Measurements from ENCODE around the gene TTBK2. TPM values are rescaled to one million over a fixed set of nuclear protein-coding genes. Genes with fewer than 3 reads are reported as not detected.

The TTBK2 gene
- total and polyA plus RNA-seq, 2 donors (not counting 3 experiments of a cell fraction or from before 2014, with no cell fraction given), result 4.4 to 17.1 TPM

DNA sequence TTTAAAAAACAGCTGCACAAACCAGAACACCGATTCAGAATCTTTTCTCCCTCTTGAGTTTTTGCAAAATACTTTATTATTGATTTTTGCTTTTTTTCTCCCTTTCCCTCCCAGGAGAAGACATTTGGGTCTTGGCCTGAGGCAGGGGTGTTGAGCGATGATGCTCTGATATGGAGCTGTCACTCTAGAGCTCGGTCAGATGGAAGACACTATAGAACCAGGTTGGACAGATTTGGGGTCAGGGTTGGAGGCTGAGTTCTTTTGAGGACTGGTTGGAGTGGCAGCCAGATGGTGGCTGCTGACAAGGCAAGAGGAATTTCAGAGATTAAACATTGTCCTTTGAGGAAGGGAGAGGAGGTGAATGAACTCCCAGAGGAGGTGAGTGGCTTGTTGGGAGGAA lies 200.5 kb downstream of the TTBK2 start:
- no peaks in the 10 kb centered on the region for H4K20me1 ChIP-seq (replicated peaks; ENCODE audit: control insufficient read depth, extremely low read depth, insufficient read depth, low read length)
- no peaks in the 10 kb centered on the region for H3K79me2 ChIP-seq (ENCODE audit: control insufficient read depth, insufficient read depth, low read length)
- DNase-seq (ENCODE audit: low read depth, low spot score) (no peak), FAIRE-seq (no peak)
- CTCF ChIA-PET, result interaction anchor here (1.7 kb wide), 1 partner anchor 207 kb away, joined by 12 read pairs; no protein-coding TSS in a partner anchor
- no peak overlapping the region for H2AFZ ChIP-seq (ENCODE audit: low read depth, low read length)
- intact Hi-C loops (cut with micrococcal nuclease) (no loop called here), dilution Hi-C loops (cut with MboI; ENCODE audit: extremely low pct_ligation_motif_present, low sequenced_read_pairs) (no loop called here)
- H3K4me1 ChIP-seq (ENCODE audit: control insufficient read depth, extremely low read depth, insufficient read depth, low read length), result no peaks in the 10 kb centered on the region
- H3K9me1 ChIP-seq (replicated peaks; ENCODE audit: control insufficient read depth, extremely low read depth, insufficient read depth, low read length), result no peaks in the 10 kb centered on the region
- H3K9me3 ChIP-seq (replicated peaks; ENCODE audit: control insufficient read depth, insufficient read depth, low read length), result no peaks in the 10 kb centered on the region
- no TSS peak for BruUV-seq (replicated peaks)
- no peaks in the 10 kb centered on the region for H3K27me3 ChIP-seq (ENCODE audit: control insufficient read depth in 2 of 2, insufficient read depth in 2 of 2, low read length in 2 of 2)
- POLR2A ChIA-PET, result no interaction called here
- H3K36me3 ChIP-seq (ENCODE audit: control insufficient read depth in 2 of 2, extremely low read depth in 1 of 2, insufficient read depth in 2 of 2, low read length in 2 of 2), result peaks cover 12 to 27% of the 10 kb centered on the region in 2 experiments
- H3K4me3 ChIP-seq (replicated peaks in 1 of 3; ENCODE audit: insufficient read depth in 1 of 3, low read depth in 1 of 3, low read length in 3 of 3), result no peak overlapping the region
- TF ChIP-seq FOS (IDR thresholded peaks at IDR 0.05; ENCODE audit: borderline replicate concordance, insufficient read depth, low read length), result no peak
- no peak for TF ChIP-seq GATA2 (IDR thresholded peaks at IDR 0.05; ENCODE audit: insufficient read depth, insufficient read length, low read depth, low read length)
- no peak for TF ChIP-seq CTCF (IDR thresholded peaks at IDR 0.05; ENCODE audit: extremely low read depth in 1 of 2, insufficient read depth in 1 of 2, low read depth in 1 of 2, low read length in 2 of 2)
- TF ChIP-seq, protein P1, sequence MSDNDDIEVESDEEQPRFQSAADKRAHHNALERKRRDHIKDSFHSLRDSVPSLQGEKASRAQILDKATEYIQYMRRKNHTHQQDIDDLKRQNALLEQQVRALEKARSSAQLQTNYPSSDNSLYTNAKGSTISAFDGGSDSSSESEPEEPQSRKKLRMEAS (IDR thresholded peaks at IDR 0.05; ENCODE audit: insufficient read depth, insufficient read length), result no peak
- TF ChIP-seq JUN (IDR thresholded peaks at IDR 0.05; ENCODE audit: borderline replicate concordance, insufficient read depth, insufficient read length, low read depth), result no peak
- TF ChIP-seq EZH2 (IDR thresholded peaks at IDR 0.05; ENCODE audit: borderline replicate concordance, low read depth, low read length, severe bottlenecking), result no peak
- TF ChIP-seq POLR2A (IDR thresholded peaks at IDR 0.05; ENCODE audit: low read depth, low read length), result no peak
- no peak for TF ChIP-seq POLR2AphosphoS5 (IDR thresholded peaks at IDR 0.05; ENCODE audit: insufficient read depth, low read depth, low read length)
- TF ChIP-seq MYC (IDR thresholded peaks at IDR 0.05; ENCODE audit: low read depth, low read length), result no peak
- no peak overlapping the region for H3K27ac ChIP-seq (ENCODE audit: insufficient read depth, low read depth, low read length)
- no peak overlapping the region for H3K4me2 ChIP-seq (ENCODE audit: insufficient read depth, low read length)
- H3K9ac ChIP-seq (replicated peaks; ENCODE audit: extremely low read depth, insufficient read depth, low read length), result no peak overlapping the region
